ENCODE results near the gene P3H2. TPM values are rescaled to one million over a fixed set of nuclear protein-coding genes. Genes with fewer than 3 reads are reported as not detected.
"Not testable (repeated sequence)": the region's sequence is repeated elsewhere in the genome, so short reads cannot be mapped to it uniquely, and the experiment has no call there.

P3H2 gene
- total and polyA plus RNA-seq, 9 of the 15 experiments (the other 6 are each of a cell fraction or from before 2014, with no cell fraction given): 0.04 to 0.26 (median 0.22) TPM; not detected in 6

DNA sequence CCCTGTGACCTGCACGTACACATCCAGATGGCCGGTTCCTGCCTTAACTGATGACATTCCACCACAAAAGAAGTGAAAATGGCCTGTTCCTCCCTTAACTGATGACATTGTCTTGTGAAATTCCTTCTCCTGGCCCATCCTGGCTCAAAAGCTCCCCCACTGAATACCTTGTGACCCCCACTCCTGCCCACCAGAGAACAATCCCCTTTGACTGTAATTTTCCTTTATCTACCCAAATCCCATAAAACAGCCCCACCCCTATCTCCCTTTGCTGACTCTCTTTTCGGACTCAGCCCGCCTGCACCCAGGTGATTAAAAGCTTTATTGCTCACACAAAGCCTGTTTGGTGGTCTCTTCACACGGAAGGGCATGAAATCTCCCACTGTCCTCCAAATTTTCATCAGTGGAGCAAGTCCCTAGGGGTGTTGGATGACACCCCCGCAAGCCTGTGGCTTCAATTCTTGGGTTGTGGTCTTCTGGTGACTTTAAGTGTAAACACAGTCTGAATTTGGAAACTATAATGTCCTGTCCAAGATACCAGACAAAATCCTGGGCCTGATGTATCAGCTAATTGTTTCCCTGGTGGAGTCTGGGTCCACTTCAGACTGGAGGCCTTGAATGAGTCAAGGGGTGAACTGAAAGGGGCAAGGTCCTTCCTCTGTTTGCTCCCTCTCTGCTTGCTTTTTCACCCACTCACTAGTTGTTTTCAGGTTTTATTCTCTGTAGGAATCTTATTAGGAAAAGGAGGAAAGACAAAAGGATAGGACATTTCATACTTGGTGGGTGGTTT lies 29.3 kb upstream of the P3H2 start:
- H3K36me3 ChIP-seq (ENCODE audit: control insufficient read depth, insufficient read depth, low read length); H3K4me2 ChIP-seq (ENCODE audit: insufficient read depth, low read length); ATAC-seq; H3K9ac ChIP-seq (ENCODE audit: insufficient read depth in 1 of 2, low read depth in 2 of 2, low read length in 2 of 2); DNase-seq (ENCODE audit: extremely low read depth in 1 of 4, low spot score in 3 of 4); H3K9me3 ChIP-seq (replicated peaks; ENCODE audit: control insufficient read depth, insufficient read depth, low read depth, low read length); H3K79me2 ChIP-seq (ENCODE audit: control insufficient read depth, insufficient read depth, low read length); H2AFZ ChIP-seq (ENCODE audit: low read depth, low read length); intact Hi-C loops (cut with micrococcal nuclease); H3K4me1 ChIP-seq (replicated peaks in 1 of 2; ENCODE audit: control insufficient read depth in 2 of 2, insufficient read depth in 2 of 2, low read length in 2 of 2); POLR2A ChIA-PET; FAIRE-seq; H3K27me3 ChIP-seq (ENCODE audit: control insufficient read depth in 2 of 2, insufficient read depth in 2 of 2, low read length in 2 of 2); H3K9me1 ChIP-seq (ENCODE audit: control insufficient read depth, insufficient read depth, low read length); in situ Hi-C loops (cut with MboI); H3K27ac ChIP-seq (ENCODE audit: extremely low read depth, low read depth, low read length); BruUV-seq (replicated peaks); CTCF ChIA-PET (ENCODE audit: low intra/inter-chr PET ratio); H4K20me1 ChIP-seq (replicated peaks; ENCODE audit: control insufficient read depth, insufficient read depth, low read length); H3K4me3 ChIP-seq: not testable (repeated sequence)
- WGBS (ENCODE audit: insufficient coverage, low coverage, missing lambda C conversion rate): 9% methylated on average over 4 of the region's 6 CpGs

GRCh38 chr3:190144793-190145192 lies 24.1 kb upstream of the P3H2 start:
- H3K4me2 ChIP-seq (ENCODE audit: insufficient read depth, low read length); H4K20me1 ChIP-seq (replicated peaks; ENCODE audit: control insufficient read depth, insufficient read depth, low read length); in situ Hi-C loops (cut with MboI); intact Hi-C loops (cut with micrococcal nuclease); FAIRE-seq; H3K27me3 ChIP-seq (ENCODE audit: control insufficient read depth in 2 of 2, insufficient read depth in 2 of 2, low read length in 2 of 2); H3K79me2 ChIP-seq (ENCODE audit: control insufficient read depth, insufficient read depth, low read length); H3K4me3 ChIP-seq; ATAC-seq; H3K36me3 ChIP-seq (ENCODE audit: control insufficient read depth, insufficient read depth, low read length); H3K9ac ChIP-seq (ENCODE audit: insufficient read depth in 1 of 2, low read depth in 2 of 2, low read length in 2 of 2); CTCF ChIA-PET (ENCODE audit: low intra/inter-chr PET ratio); BruUV-seq (replicated peaks); H3K9me3 ChIP-seq (replicated peaks; ENCODE audit: control insufficient read depth, insufficient read depth, low read depth, low read length); H3K4me1 ChIP-seq (replicated peaks in 1 of 2; ENCODE audit: control insufficient read depth in 2 of 2, insufficient read depth in 2 of 2, low read length in 2 of 2); DNase-seq (ENCODE audit: extremely low read depth in 1 of 4, low spot score in 3 of 4); H2AFZ ChIP-seq (ENCODE audit: low read depth, low read length); H3K9me1 ChIP-seq (ENCODE audit: control insufficient read depth, insufficient read depth, low read length); POLR2A ChIA-PET; H3K27ac ChIP-seq (ENCODE audit: extremely low read depth, low read depth, low read length): not testable (repeated sequence)
- WGBS (ENCODE audit: insufficient coverage, low coverage, missing lambda C conversion rate): 0% methylated on average over 6 of the region's 7 CpGs
